ENCODE data around the gene EDEM2.

- TF ChIP-seq CTCF (IDR thresholded peaks at IDR 0.05; ENCODE audit: insufficient read depth, low read depth, low read length) (no peak), EZH2 (IDR thresholded peaks at IDR 0.05; ENCODE audit: insufficient read depth, low read length) (no peak)
Observed at GRCh38 chr20:35116258-35116657, 30.9 kb downstream of the EDEM2 start.
